Measurements from ENCODE around the gene ACTN2. TPM values are rescaled to one million over a fixed set of nuclear protein-coding genes. Genes with fewer than 3 reads are reported as not detected.

Gene ACTN2
- total RNA-seq, 1 donor from 2014 or later = 2.7 TPM

- Mint-ChIP-seq H3K27me3 (ENCODE audit: unreplicated experiment) (peaks cover 14% of the 10 kb centered on the region), H3K27ac (ENCODE audit: unreplicated experiment) (no peak overlapping the region), H3K36me3 (ENCODE audit: unreplicated experiment) (peaks cover 7% of the 10 kb centered on the region), H3K9me3 (ENCODE audit: unreplicated experiment) (peaks cover 7% of the 10 kb centered on the region), H3K4me3 (ENCODE audit: unreplicated experiment) (no peak overlapping the region), H3K4me1 (ENCODE audit: low read depth, unreplicated experiment) (peaks cover 4% of the 10 kb centered on the region)
- DNase-seq = no peak
- no peak for TF ChIP-seq CTCF (IDR thresholded peaks at IDR 0.05; ENCODE audit: partially characterized antibody, unreplicated experiment)
These were observed 3.6 kb downstream of the ACTN2 start for GRCh38 chr1:236689713-236690569.

- Mint-ChIP-seq H3K27me3 (ENCODE audit: unreplicated experiment) (peaks cover 7% of the 10 kb centered on the region), H3K9me3 (ENCODE audit: unreplicated experiment) (peaks cover 1% of the 10 kb centered on the region), H3K36me3 (ENCODE audit: unreplicated experiment) (no peaks in the 10 kb centered on the region), H3K4me3 (ENCODE audit: unreplicated experiment) (no peak overlapping the region), H3K4me1 (ENCODE audit: low read depth, unreplicated experiment) (no peaks in the 10 kb centered on the region), H3K27ac (ENCODE audit: unreplicated experiment) (no peak overlapping the region)
- no peak for TF ChIP-seq CTCF (IDR thresholded peaks at IDR 0.05; ENCODE audit: partially characterized antibody, unreplicated experiment)
- DNase-seq = no peak
These were observed 5.0 kb downstream of the ACTN2 start for GRCh38 chr1:236691348-236691747.

GRCh38 chr1:236692128-236692527 lies 5.8 kb downstream of the ACTN2 start:
- Mint-ChIP-seq H3K4me3 (ENCODE audit: unreplicated experiment) (no peak overlapping the region), H3K27me3 (ENCODE audit: unreplicated experiment) (peaks cover 5% of the 10 kb centered on the region), H3K36me3 (ENCODE audit: unreplicated experiment) (no peaks in the 10 kb centered on the region), H3K27ac (ENCODE audit: unreplicated experiment) (no peak overlapping the region), H3K9me3 (ENCODE audit: unreplicated experiment) (peaks cover 1% of the 10 kb centered on the region), H3K4me1 (ENCODE audit: low read depth, unreplicated experiment) (no peaks in the 10 kb centered on the region)
- DNase-seq = no peak
- no peak for TF ChIP-seq CTCF (IDR thresholded peaks at IDR 0.05; ENCODE audit: partially characterized antibody, unreplicated experiment)

- peaks cover 1% of the 10 kb centered on the region for H3K9me3 Mint-ChIP-seq (ENCODE audit: unreplicated experiment)
- no peak for TF ChIP-seq CTCF (IDR thresholded peaks at IDR 0.05; ENCODE audit: partially characterized antibody, unreplicated experiment)
- no peak for DNase-seq
- no peaks in the 10 kb centered on the region for H3K36me3 Mint-ChIP-seq (ENCODE audit: unreplicated experiment)
- H3K4me3 Mint-ChIP-seq (ENCODE audit: unreplicated experiment) = no peak overlapping the region
- no peak overlapping the region for H3K27ac Mint-ChIP-seq (ENCODE audit: unreplicated experiment)
- no peaks in the 10 kb centered on the region for H3K4me1 Mint-ChIP-seq (ENCODE audit: low read depth, unreplicated experiment)
- no peaks in the 10 kb centered on the region for H3K27me3 Mint-ChIP-seq (ENCODE audit: unreplicated experiment)
These were observed 6.4 kb downstream of the ACTN2 start for GRCh38 chr1:236692742-236693141.

GRCh38 chr1:236699366-236699765 lies 13.1 kb downstream of the ACTN2 start:
- Mint-ChIP-seq H3K36me3 (ENCODE audit: unreplicated experiment) (no peaks in the 10 kb centered on the region), H3K27ac (ENCODE audit: unreplicated experiment) (no peak overlapping the region), H3K4me1 (ENCODE audit: low read depth, unreplicated experiment) (no peaks in the 10 kb centered on the region), H3K4me3 (ENCODE audit: unreplicated experiment) (no peak overlapping the region), H3K9me3 (ENCODE audit: unreplicated experiment) (no peaks in the 10 kb centered on the region), H3K27me3 (ENCODE audit: unreplicated experiment) (no peaks in the 10 kb centered on the region)
- DNase-seq = no peak
- TF ChIP-seq CTCF (IDR thresholded peaks at IDR 0.05; ENCODE audit: partially characterized antibody, unreplicated experiment) = no peak

All from glutamatergic neuron (in vitro differentiated cells).